K562 (cell line): ENCODE results near the gene CTSO. TPM values are rescaled to one million over a fixed set of nuclear protein-coding genes. Genes with fewer than 3 reads are reported as not detected.

Experiments used
- MGA ChIP-seq: fragments of 450-650 bp; IDR thresholded peaks from 2 replicates; pipeline ENCODE4 v1.6.1; 2016; ENCODE audit warnings: mild to moderate bottlenecking, moderate library complexity
- polyA plus RNA-seq, 8 experiments: library from polyadenylated mRNA; depleted of rRNA in 4 of 8; stranded (reverse) in 5 of 8; unstranded in 3 of 8; fragments of >200 nt; fragmentation: Nextera tagmentation in 2 of 8; fragmentation: Illumina TruSeq in 1 of 8; extraction: Ambion mirVana in 2 of 8; extraction: Trizol in 1 of 8; gene quantifications; 2 replicates each; pipeline versions ENCODE4 v1.2.1 to v1.2.3, GENCODE V29; 2011 to 2014; ENCODE audit warnings: inconsistent platforms in 1 of 8, missing spikeins in 1 of 8
- total RNA-seq, 7 experiments: library from RNA; depleted of rRNA in 6 of 7; stranded (reverse); fragments of >200 nt in 6 of 7; fragmentation: Illumina TruSeq in 2 of 7; extraction: Trizol in 2 of 7; gene quantifications; 2 replicates each; pipeline versions ENCODE4 v1.2.1 to v1.2.3, GENCODE V29; 2011 to 2021; ENCODE audit warnings: low replicate concordance in 1 of 7

Gene CTSO
- total and polyA plus RNA-seq, 9 of the 15 experiments (the other 6 are each of a cell fraction or from before 2014, with no cell fraction given): 0.03 to 0.07 (median 0.04) TPM; not detected in 5

- TF ChIP-seq MGA: no peak
These were observed 46.1 kb upstream of the CTSO start (continued) for GRCh38 chr4:155999725-156000124.
